Caco-2 (cell line): ENCODE measurements around the gene CYP4V2. TPM values are rescaled to one million over a fixed set of nuclear protein-coding genes. Genes with fewer than 3 reads are reported as not detected.

Source experiments
- BruUV-seq: library from RNA; stranded (reverse); fragments of 400-500 nt; replicated peaks from 2 replicates; lab custom pipeline; 2021; lab: Mats Ljungman, UMichigan
- CTCF ChIA-PET: fragments of 300-600 bp; sonication (Branson Sonifier 250); formaldehyde crosslinking; loops from one replicate; lab custom pipeline; 2022; ENCODE audit warnings: antibody characterized with exemption; lab: Charles Lee
- POLR2A ChIA-PET: fragments of 300-600 bp; sonication (Branson Sonifier 250); formaldehyde crosslinking; loops from one replicate; lab custom pipeline; 2022; ENCODE audit warnings: antibody characterized with exemption; lab: Charles Lee
- DNase-seq, 2 experiments: peaks; one replicate each; pipeline versions ENCODE4 v3.0.0 to v3.0.0-alpha.2; 2020 to 2022
- H3K27me3 ChIP-seq: replicated peaks from 2 replicates; pipeline ENCODE4 v1.6.0; 2011; ENCODE audit warnings: low read length; ENCODE audit not compliant: control insufficient read depth, insufficient read depth
- H3K36me3 ChIP-seq: 2 replicates; pipeline ENCODE4 v1.5.1; 2011; ENCODE audit warnings: low read length; ENCODE audit not compliant: control insufficient read depth, insufficient read depth
- H3K4me1 ChIP-seq: fragments of 250-450 bp; sonication (Bioruptor Pico); 2 replicates; pipeline ENCODE4 v1.5.1; 2020; ENCODE audit warnings: mild to moderate bottlenecking
- H3K4me3 ChIP-seq: 2 replicates; pipeline ENCODE4 v1.5.1; 2011; ENCODE audit warnings: low read depth, mild to moderate bottlenecking, control low read depth, low read length
- H3K9me3 ChIP-seq: fragments of 250-450 bp; sonication (Bioruptor Pico); 2 replicates; pipeline ENCODE4 v1.5.1; 2020; ENCODE audit warnings: mild to moderate bottlenecking, moderate library complexity
- H3K27ac Mint-ChIP-seq: one replicate; pipeline ENCODE4 v1.8.0; 2022; ENCODE audit warnings: mixed read lengths; ENCODE audit not compliant: unreplicated experiment
- H3K27me3 Mint-ChIP-seq: one replicate; pipeline ENCODE4 v1.8.0; 2022; ENCODE audit warnings: mixed read lengths; ENCODE audit not compliant: insufficient read depth, unreplicated experiment
- H3K36me3 Mint-ChIP-seq: one replicate; pipeline ENCODE4 v1.8.0; 2022; ENCODE audit warnings: mild to moderate bottlenecking, mixed read lengths; ENCODE audit not compliant: insufficient read depth, unreplicated experiment
- H3K4me1 Mint-ChIP-seq: one replicate; pipeline ENCODE4 v1.8.0; 2022; ENCODE audit warnings: low read depth, mixed read lengths; ENCODE audit not compliant: unreplicated experiment
- H3K4me3 Mint-ChIP-seq: one replicate; pipeline ENCODE4 v1.8.0; 2022; ENCODE audit warnings: mild to moderate bottlenecking, moderate library complexity, mixed read lengths; ENCODE audit not compliant: unreplicated experiment
- H3K9me3 Mint-ChIP-seq: one replicate; pipeline ENCODE4 v1.8.0; 2022; ENCODE audit warnings: mixed read lengths; ENCODE audit not compliant: unreplicated experiment
- CTCF ChIP-seq, 2 experiments: fragments of 200-600 bp in 1 of 2; IDR thresholded peaks; 1 replicate in 1 of 2; 2 replicates in 1 of 2; pipeline versions ENCODE4 v1.5.1 to v1.8.0; 2011 to 2022; ENCODE audit warnings: antibody characterized with exemption in 1 of 2, control low read depth in 1 of 2, inconsistent platforms in 1 of 2, low read depth in 1 of 2, low read length in 1 of 2, mild to moderate bottlenecking in 1 of 2, moderate library complexity in 1 of 2; ENCODE audit not compliant: insufficient read depth in 1 of 2, severe bottlenecking in 1 of 2, unreplicated experiment in 1 of 2
- intact Hi-C: fragments of 100-400 bp; cut with micrococcal nuclease; formaldehyde crosslinking; loops from one replicate; pipeline ENCODE4 v1.10.0; 2022; ENCODE audit not compliant: unreplicated experiment
- total RNA-seq: library from RNA; stranded (reverse); gene quantifications from 2 replicates; pipeline ENCODE4 v1.2.3, GENCODE V29; 2022

Gene CYP4V2
- total RNA-seq, 1 experiment from 2014 or later: 2.1 TPM

GRCh38 chr4:186248643-186249042 lies 57.3 kb downstream of the CYP4V2 start:
- DNase-seq: no peak
- no peaks in the 10 kb centered on the region for H3K36me3 ChIP-seq
- POLR2A ChIA-PET: no interaction called here
- intact Hi-C loops: no loop called here
- no peaks in the 10 kb centered on the region for H3K9me3 ChIP-seq
- H3K27me3 Mint-ChIP-seq: peaks cover 9% of the 10 kb centered on the region
- no peaks in the 10 kb centered on the region for H3K4me1 Mint-ChIP-seq
- BruUV-seq: no TSS peak
- no peaks in the 10 kb centered on the region for H3K36me3 Mint-ChIP-seq
- H3K4me1 ChIP-seq: no peaks in the 10 kb centered on the region
- H3K27me3 ChIP-seq: no peaks in the 10 kb centered on the region
- CTCF ChIA-PET: no interaction called here
- no peaks in the 10 kb centered on the region for H3K9me3 Mint-ChIP-seq
- TF ChIP-seq CTCF (IDR thresholded peaks at IDR 0.05; ENCODE audit: insufficient read depth in 1 of 2, low read depth in 1 of 2, low read length in 1 of 2, severe bottlenecking in 1 of 2, unreplicated experiment in 1 of 2): no peak
- no peak overlapping the region for H3K4me3 ChIP-seq
- no peak overlapping the region for H3K27ac Mint-ChIP-seq
- H3K4me3 Mint-ChIP-seq: no peak overlapping the region

- Mint-ChIP-seq H3K4me1 (no peaks in the 10 kb centered on the region), H3K9me3 (no peaks in the 10 kb centered on the region), H3K36me3 (no peaks in the 10 kb centered on the region), H3K4me3 (no peak overlapping the region), H3K27me3 (peaks cover 14% of the 10 kb centered on the region), H3K27ac (no peak overlapping the region)
- no peak for DNase-seq
- H3K36me3 ChIP-seq: no peaks in the 10 kb centered on the region
- H3K9me3 ChIP-seq: no peaks in the 10 kb centered on the region
- intact Hi-C loops: no loop called here
- ChIA-PET CTCF (no interaction called here), POLR2A (no interaction called here)
- no peak for TF ChIP-seq CTCF (IDR thresholded peaks at IDR 0.05; ENCODE audit: insufficient read depth in 1 of 2, low read depth in 1 of 2, low read length in 1 of 2, severe bottlenecking in 1 of 2, unreplicated experiment in 1 of 2)
- BruUV-seq: no TSS peak
- H3K4me3 ChIP-seq: no peak overlapping the region
- no peaks in the 10 kb centered on the region for H3K27me3 ChIP-seq
- H3K4me1 ChIP-seq: no peaks in the 10 kb centered on the region
Measured at GRCh38 chr4:186249785-186250754, 58.7 kb downstream of the CYP4V2 start.

- no peaks in the 10 kb centered on the region for H3K9me3 Mint-ChIP-seq
- no peaks in the 10 kb centered on the region for H3K4me1 ChIP-seq
- POLR2A ChIA-PET: no interaction called here
- CTCF ChIA-PET: no interaction called here
- H3K9me3 ChIP-seq: no peaks in the 10 kb centered on the region
- no peaks in the 10 kb centered on the region for H3K4me1 Mint-ChIP-seq
- no peaks in the 10 kb centered on the region for H3K36me3 ChIP-seq
- no peak for TF ChIP-seq CTCF (IDR thresholded peaks at IDR 0.05; ENCODE audit: insufficient read depth in 1 of 2, low read depth in 1 of 2, low read length in 1 of 2, severe bottlenecking in 1 of 2, unreplicated experiment in 1 of 2)
- peaks cover 12% of the 10 kb centered on the region for H3K27me3 Mint-ChIP-seq
- no peaks in the 10 kb centered on the region for H3K36me3 Mint-ChIP-seq
- H3K4me3 Mint-ChIP-seq: no peak overlapping the region
- H3K4me3 ChIP-seq: no peak overlapping the region
- BruUV-seq: no TSS peak
- intact Hi-C loops: no loop called here
- no peaks in the 10 kb centered on the region for H3K27me3 ChIP-seq
- DNase-seq: no peak
- H3K27ac Mint-ChIP-seq: no peak overlapping the region
Measured at GRCh38 chr4:186250760-186251159, 59.4 kb downstream of the CYP4V2 start.
